Upper lobe of left lung (tissue), 4 donors: ENCODE data around the gene C9orf50.

Experiments
- EP300 ChIP-seq, 4 donors: sonication (generic); formaldehyde crosslinking; IDR thresholded peaks; one replicate each; pipeline ENCODE4 v1.5.1; 2017; ENCODE audit warnings: antibody characterized with exemption in 4 of 4, control low read depth in 2 of 4
- POLR2A ChIP-seq, 4 donors: fragments of 450-650 bp; IDR thresholded peaks; one replicate each; pipeline ENCODE4 v1.5.1; 2016 to 2017; ENCODE audit warnings: antibody characterized with exemption in 4 of 4, mild to moderate bottlenecking in 2 of 4
- POLR2AphosphoS5 ChIP-seq, 2 donors: sonication (generic); formaldehyde crosslinking; IDR thresholded peaks; one replicate each; pipeline ENCODE4 v1.5.1; 2017; ENCODE audit warnings: antibody characterized with exemption in 2 of 2
- TF ChIP-seq, protein P1 (sequence below), 6 experiments: fragments of 450-650 bp in 4 of 6; fragments of 200-600 bp in 2 of 6; sonication (generic) in 2 of 6; IDR thresholded peaks; one replicate each; pipeline ENCODE4 v1.5.1; 2016 to 2019; ENCODE audit warnings: antibody characterized with exemption in 6 of 6

DNA sequence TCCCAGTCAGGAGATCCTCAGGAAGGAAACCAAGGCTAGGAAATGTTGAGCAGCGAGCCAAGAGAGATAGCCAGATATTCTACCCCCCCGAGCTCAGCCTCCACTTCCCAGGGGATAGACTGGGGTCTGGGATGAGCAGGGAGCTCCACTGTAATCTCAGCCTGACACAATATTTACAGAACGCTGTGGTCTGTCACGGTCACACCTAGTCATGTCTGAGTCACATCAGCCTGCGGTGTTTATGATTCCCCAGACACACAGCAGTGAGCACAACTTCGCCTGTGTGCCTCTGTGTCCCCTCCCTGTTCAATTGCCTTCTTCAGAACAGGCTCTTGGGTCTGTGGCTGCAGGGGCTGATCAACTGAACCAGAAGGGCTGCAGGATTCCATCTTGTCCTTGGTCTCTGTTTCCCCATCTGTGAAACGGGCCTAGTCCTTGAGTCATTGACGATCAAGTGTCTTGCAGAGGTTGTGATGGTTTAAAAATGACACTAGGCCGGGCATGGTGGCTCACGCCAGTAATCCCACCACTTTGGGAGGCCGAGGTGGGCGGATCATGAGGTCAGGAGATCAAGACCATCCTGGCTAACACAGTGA lies 36.0 kb upstream of the C9orf50 start:
- TF ChIP-seq, protein P1, sequence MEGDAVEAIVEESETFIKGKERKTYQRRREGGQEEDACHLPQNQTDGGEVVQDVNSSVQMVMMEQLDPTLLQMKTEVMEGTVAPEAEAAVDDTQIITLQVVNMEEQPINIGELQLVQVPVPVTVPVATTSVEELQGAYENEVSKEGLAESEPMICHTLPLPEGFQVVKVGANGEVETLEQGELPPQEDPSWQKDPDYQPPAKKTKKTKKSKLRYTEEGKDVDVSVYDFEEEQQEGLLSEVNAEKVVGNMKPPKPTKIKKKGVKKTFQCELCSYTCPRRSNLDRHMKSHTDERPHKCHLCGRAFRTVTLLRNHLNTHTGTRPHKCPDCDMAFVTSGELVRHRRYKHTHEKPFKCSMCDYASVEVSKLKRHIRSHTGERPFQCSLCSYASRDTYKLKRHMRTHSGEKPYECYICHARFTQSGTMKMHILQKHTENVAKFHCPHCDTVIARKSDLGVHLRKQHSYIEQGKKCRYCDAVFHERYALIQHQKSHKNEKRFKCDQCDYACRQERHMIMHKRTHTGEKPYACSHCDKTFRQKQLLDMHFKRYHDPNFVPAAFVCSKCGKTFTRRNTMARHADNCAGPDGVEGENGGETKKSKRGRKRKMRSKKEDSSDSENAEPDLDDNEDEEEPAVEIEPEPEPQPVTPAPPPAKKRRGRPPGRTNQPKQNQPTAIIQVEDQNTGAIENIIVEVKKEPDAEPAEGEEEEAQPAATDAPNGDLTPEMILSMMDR (IDR thresholded peaks at IDR 0.05) = no peak
- TF ChIP-seq POLR2AphosphoS5 (IDR thresholded peaks at IDR 0.05) = no peak
- no peak for TF ChIP-seq POLR2A (IDR thresholded peaks at IDR 0.05)
- no peak for TF ChIP-seq EP300 (IDR thresholded peaks at IDR 0.05)
